GM18499 (cell line): ENCODE data around the gene KLF16.

ENCODE experiments used
- ATAC-seq: cut with Tn5 transposase; IDR thresholded peaks from one replicate; pipeline ENCODE4 v1.9.1; 2021; ENCODE audit warnings: moderate number of reproducible peaks; ENCODE audit not compliant: insufficient read depth, unreplicated experiment

KLF16 gene

DNA sequence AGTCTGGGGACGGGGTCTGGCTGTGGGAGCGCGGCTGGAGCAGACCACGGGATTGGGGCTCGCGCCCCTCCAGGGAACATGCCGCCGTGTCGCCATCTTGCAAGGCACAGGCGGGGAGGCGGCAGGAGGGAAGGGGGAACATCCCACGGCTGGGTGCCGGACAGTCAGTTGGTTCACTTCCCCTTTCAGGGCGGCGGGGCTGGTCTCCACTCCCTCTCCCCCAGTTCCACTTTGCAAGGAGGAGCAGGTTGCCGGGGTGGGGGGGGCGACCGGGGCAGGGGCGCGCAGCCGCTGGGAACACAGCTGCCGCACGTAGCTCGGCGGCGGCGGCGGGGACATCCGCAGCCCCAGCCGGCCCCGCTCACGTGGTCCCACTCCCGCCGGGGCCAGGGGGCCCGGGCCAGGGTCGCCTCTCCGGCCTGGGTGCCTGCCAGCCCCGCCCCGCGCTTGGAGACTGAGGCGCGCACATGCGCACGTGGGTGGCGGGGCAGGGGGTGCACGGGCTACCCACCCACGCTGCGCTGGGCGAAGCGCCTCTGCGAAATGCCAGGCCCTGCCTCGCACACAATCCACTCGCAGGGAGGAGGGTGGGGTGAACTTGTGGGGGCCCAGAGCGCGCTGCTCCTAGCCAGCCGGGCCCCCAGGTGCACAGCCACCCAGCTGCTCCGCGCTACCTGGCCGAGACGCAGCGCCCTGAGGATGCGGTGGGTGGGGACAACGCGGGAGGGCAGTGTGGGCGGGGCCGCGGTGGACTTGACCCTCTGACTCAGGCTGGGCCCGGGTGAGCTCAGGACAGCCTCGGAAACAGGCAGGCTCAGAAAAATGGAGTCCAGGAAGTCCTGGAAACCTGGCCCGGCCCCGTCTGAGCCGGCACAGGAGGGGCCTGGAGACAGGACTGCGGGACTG, 6.4 kb downstream of the KLF16 start:
- no peak for ATAC-seq

GRCh38 chr19:1856345-1856697, 7.1 kb downstream of the KLF16 start:
- no peak for ATAC-seq

- ATAC-seq, result no peak
Measured at GRCh38 chr19:1855828-1856255, 7.5 kb downstream of the KLF16 start.

DNA sequence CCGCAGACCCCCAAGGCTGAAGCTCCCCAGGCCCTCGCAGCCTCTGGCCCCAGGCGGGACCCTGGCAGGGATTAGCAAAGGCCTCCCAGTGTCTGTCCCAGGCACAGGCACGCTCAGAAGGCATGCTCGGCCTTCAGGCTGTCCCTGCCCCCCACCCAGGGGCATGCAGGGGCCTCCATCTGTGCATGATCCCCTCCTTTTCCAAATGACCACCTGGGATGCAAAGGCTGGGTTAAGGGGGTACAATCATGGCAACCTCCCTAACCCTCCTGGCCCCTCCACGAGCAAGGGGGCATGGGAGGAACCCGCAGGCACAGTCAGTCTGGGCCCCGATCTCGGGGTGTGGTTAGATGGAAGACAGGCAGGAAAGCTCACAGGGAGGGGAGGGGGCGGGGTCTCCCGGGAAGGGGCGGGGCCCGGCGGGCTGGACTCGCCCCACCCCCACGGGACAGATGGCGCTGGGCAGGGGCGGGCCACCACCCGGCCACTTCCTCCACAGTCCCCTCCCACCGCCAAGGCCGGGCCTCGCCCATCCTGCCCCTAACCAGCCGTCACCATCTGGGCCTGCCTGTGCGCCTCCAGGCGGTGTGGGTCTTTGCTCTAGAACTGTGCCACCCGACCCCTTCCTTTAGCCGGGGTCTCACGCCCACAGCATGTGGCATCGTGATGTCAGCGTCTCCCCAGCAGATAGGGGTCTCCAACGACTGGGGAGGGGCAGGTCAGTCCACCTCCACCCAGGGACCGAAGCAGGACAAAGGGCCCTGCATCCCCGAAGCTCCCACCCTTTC, 8.1 kb downstream of the KLF16 start:
- no peak for ATAC-seq

GRCh38 chr19:1854542-1855039, 8.8 kb downstream of the KLF16 start:
- ATAC-seq, result no peak

DNA sequence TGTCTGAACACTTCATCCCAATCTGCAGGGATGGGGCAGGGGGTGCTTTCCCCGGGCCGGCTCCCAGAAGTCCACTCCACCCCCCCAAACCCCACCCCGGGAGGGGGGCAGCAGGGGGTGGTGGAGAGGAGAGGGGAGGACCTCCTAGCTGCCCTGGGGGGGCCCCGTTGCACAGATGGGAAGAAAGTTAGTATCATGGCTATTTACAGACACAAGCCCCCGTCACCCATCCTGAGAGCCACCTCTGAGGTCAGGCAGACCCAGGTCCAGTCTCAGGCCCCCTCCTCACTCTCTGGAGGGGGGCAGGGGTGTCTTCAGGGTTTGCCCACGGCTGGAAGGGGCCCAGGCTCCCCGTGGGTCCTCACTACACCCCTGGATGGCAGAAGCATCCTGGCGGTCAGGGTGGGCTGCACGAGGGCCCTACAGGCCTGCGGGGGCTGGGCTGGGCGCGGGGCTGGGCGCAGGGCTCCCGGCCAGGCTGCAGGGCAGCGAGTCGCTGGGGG, 9.3 kb downstream of the KLF16 start:
- no peak for ATAC-seq

- ATAC-seq, result no peak
Measured at GRCh38 chr19:1853295-1854038, 9.9 kb downstream of the KLF16 start.

DNA sequence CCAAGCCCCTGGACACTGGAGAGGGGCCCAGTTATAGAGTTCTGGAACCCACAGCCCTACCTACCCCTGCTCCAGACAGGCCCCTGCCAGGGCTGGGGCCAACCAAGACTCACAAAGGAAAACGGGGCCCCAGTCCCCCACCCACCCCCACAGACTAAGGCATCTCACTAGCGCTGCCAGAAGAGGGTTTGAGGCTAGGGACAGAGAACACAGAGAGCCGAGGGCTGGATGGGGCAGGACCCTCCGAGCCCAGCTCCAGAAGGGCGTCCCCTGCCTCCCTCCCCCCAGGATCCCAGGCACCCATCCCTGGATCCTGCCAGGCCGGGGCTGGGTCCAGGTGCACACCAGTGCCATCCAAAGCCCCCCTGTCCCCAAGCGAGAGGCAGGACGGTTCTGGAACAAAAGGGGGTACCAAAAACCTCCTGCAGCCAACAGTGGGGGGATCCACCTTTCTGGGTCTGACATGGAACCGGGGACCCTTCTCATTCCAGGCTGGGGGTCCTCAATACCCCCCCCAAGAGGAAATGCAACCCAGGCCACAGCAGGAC, 10.7 kb downstream of the KLF16 start:
- no peak for ATAC-seq

DNA sequence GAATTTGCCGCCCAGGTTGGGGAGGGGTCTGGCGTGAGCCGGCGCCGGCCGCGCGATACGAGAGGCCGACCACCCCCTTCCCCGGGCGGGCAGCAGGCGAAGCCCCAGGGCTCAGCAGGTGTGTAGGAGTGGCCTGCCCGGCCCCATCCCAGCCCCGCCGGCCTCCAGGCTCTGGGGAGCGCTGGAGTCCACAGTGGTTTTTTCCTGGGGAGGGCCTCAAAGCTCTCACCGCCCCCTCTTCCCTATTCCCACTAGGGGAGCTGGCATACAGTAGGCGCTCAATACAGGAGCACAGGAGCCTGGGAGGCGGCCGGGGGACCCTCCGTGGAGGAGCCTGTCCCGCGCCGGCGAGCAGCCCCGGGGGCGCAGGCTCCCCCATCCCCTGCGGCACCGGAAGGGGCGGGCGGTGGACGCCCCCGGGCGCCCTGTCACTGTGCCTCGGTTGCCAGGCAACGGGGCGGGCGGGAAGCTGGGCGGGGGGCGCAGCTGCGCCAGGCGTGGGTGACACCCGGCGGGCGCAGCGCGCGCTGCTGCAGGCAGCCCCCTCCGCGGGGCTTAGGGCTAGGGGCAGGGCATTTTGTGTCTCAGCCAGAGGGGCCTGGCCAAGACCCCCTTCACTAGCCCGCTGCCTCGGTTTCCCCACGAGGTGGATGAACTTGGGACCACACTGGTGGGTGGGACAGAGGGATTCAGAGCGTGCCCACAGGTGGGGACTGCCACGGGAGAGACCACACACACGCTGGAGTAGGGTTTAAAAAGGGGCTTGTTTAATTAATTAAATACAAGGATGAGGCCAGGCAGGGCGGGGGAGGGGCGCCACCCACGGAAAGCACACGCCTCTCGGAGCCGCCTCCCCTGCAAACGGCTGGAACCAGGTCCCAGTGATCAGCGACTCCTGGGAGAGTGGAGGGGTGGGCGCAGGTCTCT, 11.5 kb downstream of the KLF16 start:
- ATAC-seq, result no peak

- no peak for ATAC-seq
Measured at GRCh38 chr19:1850809-1851653, 12.3 kb downstream of the KLF16 start.

DNA sequence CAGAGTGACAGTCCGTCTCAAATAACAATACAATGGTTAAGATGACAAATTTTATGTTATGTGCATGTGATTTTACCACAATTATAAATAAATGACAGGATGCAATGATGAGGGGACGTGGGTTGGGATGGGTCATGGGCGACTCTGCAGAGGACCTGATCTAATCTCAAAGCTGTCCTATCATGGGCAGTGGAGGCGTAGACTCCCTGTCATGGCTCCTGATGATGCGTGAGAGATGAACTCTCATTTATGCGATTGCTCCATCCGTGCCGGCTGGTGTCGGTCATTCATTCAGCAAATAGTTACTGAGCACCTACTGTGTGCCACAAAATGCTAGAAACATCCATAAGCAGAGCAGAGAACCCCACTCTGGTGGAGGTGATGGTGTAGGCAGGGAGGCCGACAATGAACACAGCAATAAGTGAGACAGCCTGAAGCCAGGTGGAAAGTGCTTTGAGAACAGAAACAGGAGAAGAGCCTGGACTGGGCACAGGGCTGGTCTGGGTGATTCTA, 13.4 kb downstream of the KLF16 start:
- ATAC-seq, result no peak

- no peak for ATAC-seq
Measured at GRCh38 chr19:1849132-1849474, 14.3 kb downstream of the KLF16 start.

GRCh38 chr19:1848399-1849131, 14.8 kb downstream of the KLF16 start, which contains the start of gene REXO1:
REXO1 (minus strand) TSS chr19:1848483; CDS start chr19:1848358, 125 bp downstream.
- ATAC-seq, result peak; percentile 39

- ATAC-seq, result no peak
Measured at GRCh38 chr19:1847684-1848398, 15.5 kb downstream of the KLF16 start.

DNA sequence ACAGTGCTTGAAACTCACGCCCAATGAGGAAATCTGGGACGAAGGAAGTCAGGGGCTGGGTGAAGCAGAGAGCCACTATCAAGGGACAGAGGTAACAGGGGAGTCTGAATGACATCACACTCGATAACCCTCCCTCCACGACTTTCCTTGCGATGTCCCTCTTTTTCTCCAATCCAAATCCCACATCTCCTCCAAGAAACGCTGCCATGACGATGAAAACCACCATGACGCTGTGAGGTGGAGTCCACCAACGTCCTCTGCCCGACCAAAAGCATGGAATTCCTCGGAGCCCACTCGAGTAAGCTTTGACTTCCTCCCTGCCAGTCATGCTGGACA, 16.1 kb downstream of the KLF16 start:
- ATAC-seq, result no peak

DNA sequence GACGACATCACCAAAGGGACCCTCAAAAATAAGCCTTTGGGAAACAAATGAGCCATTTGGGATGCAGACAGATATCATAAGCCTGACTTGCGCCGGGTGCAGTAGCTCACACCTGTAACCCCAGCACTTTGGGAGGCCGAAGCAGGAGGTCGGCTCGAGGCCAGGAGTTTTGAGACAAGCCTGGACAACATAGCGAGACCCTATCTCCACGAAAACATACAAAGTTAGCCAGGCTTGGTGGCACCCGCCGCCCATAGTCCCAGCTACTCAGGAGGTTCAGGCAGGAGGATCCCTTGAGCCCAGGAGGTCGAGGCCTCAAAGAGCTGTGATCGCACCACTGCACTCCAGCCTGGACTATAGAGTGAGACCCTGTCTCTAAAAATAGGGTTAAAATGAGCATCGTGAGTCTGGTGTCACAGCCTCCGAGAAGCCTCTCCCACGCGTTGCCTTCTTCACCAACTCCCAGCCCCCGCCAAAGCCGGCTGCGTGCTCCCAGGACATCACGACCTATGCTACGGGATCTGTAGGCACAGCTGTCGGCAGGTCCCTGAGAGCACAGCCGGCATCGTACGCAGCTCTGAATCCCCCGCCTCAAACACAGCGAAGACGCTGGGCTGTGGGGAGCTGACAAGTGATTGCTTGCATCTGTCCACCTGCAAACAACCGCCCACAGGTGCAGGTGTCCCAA, 16.7 kb downstream of the KLF16 start:
- no peak for ATAC-seq
